Fibroblast of mammary gland (primary cell): Measurements from ENCODE around the gene MAP3K13.
A peak's percentile ranks its signal among the peaks of the same experiment; 100 is the strongest.
"Not testable (repeated sequence)": the region's sequence is repeated elsewhere in the genome, so short reads cannot be mapped to it uniquely, and the experiment has no call there.

Experiments
- DNase-seq: peaks from one replicate; pipeline ENCODE4 v3.0.0-alpha.2; 2010; ENCODE audit warnings: low read depth
- H3K4me3 ChIP-seq: 2 replicates; pipeline ENCODE4 v1.5.1; 2011; ENCODE audit warnings: low read depth, mild to moderate bottlenecking, low read length, moderate library complexity; ENCODE audit not compliant: control insufficient read depth
- CTCF ChIP-seq: conservative IDR thresholded peaks from 2 replicates; pipeline ENCODE4 v1.5.1; 2011; ENCODE audit warnings: low read depth, low read length, inconsistent platforms; ENCODE audit not compliant: control insufficient read depth, insufficient read depth

Gene MAP3K13

GRCh38 chr3:185405664-185406063, 42.7 kb downstream of the MAP3K13 start:
- no peak for TF ChIP-seq CTCF
- no peak for DNase-seq
- H3K4me3 ChIP-seq = no peak overlapping the region

DNA sequence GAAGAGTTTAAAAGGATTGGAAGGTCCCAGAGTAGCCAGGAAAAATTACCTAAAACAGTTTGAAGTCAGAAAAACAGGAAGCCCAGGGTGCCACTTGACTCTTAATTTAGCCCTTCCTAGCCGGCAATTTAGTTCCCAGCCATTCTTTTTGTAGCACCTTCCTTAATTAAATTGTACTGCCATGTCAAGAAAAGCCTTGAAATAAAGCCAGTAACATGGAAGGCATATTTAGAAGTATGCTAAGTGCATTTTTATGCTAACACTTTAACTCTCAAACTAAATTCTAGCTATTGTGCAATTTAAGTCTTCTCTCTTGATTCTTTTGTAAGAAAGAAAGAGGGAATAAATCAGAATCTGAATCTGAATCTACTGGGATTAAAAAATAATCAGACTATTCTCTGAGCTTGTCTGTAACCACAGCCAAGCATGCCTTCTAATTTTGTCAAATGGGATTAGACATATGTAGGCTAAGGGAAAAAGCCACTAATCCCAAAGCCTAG, 43.2 kb downstream of the MAP3K13 start:
- H3K4me3 ChIP-seq = no peak overlapping the region
- TF ChIP-seq CTCF = no peak
- DNase-seq = no peak

- H3K4me3 ChIP-seq = no peak overlapping the region
- no peak for DNase-seq
- no peak for TF ChIP-seq CTCF
Measured at GRCh38 chr3:185409957-185410356, 47.0 kb downstream of the MAP3K13 start.

GRCh38 chr3:185411133-185411532, 48.2 kb downstream of the MAP3K13 start:
- DNase-seq = peak; percentile 10
- no peak for TF ChIP-seq CTCF
- no peak overlapping the region for H3K4me3 ChIP-seq

- no peak for TF ChIP-seq CTCF
- H3K4me3 ChIP-seq = no peak overlapping the region
- DNase-seq = no peak
Measured at GRCh38 chr3:185416513-185416912, 53.6 kb downstream of the MAP3K13 start.

GRCh38 chr3:185418561-185418977, 55.6 kb downstream of the MAP3K13 start:
- DNase-seq, H3K4me3 ChIP-seq: not testable (repeated sequence)

GRCh38 chr3:185420762-185421161, 57.8 kb downstream of the MAP3K13 start:
- peak; percentile 19 for DNase-seq
- H3K4me3 ChIP-seq = no peak overlapping the region
- no peak for TF ChIP-seq CTCF
